Hematopoietic multipotent progenitor cell treated with erythropoietin and hydrocortisone succinate and interleukin-3 and kit ligand, for 17 days (in vitro differentiated cells): ENCODE results near the gene SARS1.

Source experiments
- DNase-seq: peaks from one replicate; pipeline ENCODE4 v3.0.0-alpha.2; 2015; ENCODE audit warnings: low spot score

The SARS1 gene

GRCh38 chr1:109262231-109263055 lies 48.7 kb downstream of the SARS1 start:
- no peak for DNase-seq

- no peak for DNase-seq
Measured at GRCh38 chr1:109263234-109263596, 49.5 kb downstream of the SARS1 start.

- peak; percentile 77 for DNase-seq
Measured at GRCh38 chr1:109263597-109264378, 50.1 kb downstream of the SARS1 start.

DNA sequence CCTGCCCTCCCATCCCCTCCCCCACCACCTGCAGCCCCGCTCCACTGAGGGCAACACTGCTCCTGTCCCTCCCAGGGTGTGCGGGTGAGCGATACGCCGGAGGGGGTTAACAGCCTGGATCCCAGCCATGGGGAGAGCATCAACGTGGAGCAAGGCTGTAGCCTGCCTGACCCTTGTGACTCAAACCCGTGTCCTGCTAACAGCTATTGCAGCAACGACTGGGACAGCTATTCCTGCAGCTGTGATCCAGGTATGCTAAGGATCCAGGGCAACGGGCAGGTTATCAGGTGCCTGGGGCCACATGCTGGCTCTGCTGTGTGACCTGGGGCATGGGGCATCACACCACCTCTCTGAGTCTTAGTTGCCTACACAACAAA lies 50.6 kb downstream of the SARS1 start:
- no peak for DNase-seq

- DNase-seq: no peak
Measured at GRCh38 chr1:109265016-109265415, 51.3 kb downstream of the SARS1 start.

DNA sequence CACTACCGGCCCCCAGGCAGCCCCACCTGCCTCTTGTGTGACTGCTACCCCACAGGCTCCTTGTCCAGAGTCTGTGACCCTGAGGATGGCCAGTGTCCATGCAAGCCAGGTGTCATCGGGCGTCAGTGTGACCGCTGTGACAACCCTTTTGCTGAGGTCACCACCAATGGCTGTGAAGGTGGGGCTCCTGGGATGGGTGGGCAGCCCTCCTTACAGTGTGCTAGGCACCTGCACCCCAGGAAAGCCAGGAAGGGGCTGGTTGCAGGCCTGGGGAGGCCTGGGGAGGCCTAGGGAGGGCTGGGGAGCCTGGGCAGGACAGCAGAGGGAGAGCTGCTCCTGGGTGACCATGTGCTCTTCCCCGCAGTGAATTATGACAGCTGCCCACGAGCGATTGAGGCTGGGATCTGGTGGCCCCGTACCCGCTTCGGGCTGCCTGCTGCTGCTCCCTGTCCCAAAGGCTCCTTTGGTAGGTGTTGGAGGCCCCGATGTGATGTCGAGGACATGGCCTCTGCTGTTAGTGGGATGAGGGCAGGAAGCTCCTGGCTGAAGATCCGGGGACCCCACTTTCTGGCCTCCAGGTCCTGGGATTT lies 52.1 kb downstream of the SARS1 start:
- DNase-seq: no peak

- no peak for DNase-seq
Measured at GRCh38 chr1:109266965-109267364, 53.2 kb downstream of the SARS1 start.

GRCh38 chr1:109267743-109268300 lies 54.1 kb downstream of the SARS1 start:
- DNase-seq: no peak

- DNase-seq: no peak
Measured at GRCh38 chr1:109268431-109269211, 54.9 kb downstream of the SARS1 start.

GRCh38 chr1:109269212-109269980 lies 55.7 kb downstream of the SARS1 start:
- DNase-seq: no peak

- DNase-seq: no peak
Measured at GRCh38 chr1:109269981-109270622, 56.4 kb downstream of the SARS1 start.

GRCh38 chr1:109270623-109271317 lies 57.1 kb downstream of the SARS1 start:
- DNase-seq: no peak

- no peak for DNase-seq
Measured at GRCh38 chr1:109271458-109271857, 57.7 kb downstream of the SARS1 start.

DNA sequence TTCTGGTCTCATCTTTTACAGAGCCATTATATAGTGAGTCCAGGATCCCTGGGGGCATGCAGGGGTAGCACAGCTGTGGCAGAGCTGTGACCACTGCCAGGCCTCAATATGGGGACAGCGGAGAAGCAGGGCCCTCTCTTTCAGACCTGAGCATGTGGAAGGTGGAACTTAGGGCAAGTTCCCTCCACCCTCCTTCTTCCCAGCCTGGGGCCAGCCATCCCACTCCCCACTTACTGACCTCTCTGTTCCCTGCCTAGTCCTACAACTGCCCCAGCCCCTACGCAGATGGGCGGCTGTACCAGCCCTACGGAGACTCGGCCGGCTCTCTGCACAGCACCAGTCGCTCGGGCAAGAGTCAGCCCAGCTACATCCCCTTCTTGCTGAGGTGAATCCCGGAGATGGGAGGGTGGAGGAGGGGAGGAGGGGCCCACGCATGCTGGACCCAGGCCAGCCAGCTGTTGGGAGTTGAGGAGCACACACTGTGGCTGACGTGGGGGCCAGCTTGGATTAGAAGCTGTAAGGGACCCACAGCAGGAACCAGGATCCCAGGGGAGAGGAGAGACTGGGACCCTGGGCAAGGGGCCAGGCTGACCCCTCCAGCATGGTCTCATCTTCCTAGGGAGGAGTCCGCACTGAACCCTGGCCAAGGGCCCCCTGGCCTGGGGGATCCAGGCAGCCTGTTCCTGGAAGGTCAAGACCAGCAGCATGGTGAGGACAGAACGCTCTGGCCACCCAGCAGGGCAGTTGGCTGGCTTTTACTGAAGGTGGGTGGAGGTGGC lies 58.5 kb downstream of the SARS1 start:
- DNase-seq: no peak

DNA sequence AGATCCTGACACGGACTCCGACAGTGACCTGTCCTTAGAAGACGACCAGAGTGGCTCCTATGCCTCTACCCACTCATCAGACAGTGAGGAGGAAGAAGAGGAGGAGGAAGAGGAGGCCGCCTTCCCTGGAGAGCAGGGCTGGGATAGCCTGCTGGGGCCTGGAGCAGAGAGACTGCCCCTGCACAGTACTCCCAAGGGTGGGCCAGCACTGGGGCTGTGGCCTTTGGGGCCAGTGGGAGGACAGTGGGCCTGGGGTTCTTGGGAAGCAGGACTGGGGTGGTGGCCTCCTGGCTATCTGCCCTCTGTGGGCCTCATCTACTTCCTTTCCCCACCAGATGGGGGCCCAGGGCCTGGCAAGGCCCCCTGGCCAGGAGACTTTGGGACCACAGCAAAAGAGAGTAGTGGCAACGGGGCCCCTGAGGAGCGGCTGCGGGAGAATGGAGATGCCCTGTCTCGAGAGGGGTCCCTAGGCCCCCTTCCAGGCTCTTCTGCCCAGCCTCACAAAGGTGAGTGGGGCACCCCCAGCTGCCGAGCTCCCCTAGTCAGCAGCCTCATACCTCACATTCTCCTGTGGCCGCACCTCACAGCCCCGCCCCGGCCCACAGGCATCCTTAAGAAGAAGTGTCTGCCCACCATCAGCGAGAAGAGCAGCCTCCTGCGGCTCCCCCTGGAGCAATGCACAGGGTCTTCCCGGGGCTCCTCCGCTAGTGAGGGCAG lies 59.3 kb downstream of the SARS1 start:
- no peak for DNase-seq

- no peak for DNase-seq
Measured at GRCh38 chr1:109273570-109274288, 60.0 kb downstream of the SARS1 start.

DNA sequence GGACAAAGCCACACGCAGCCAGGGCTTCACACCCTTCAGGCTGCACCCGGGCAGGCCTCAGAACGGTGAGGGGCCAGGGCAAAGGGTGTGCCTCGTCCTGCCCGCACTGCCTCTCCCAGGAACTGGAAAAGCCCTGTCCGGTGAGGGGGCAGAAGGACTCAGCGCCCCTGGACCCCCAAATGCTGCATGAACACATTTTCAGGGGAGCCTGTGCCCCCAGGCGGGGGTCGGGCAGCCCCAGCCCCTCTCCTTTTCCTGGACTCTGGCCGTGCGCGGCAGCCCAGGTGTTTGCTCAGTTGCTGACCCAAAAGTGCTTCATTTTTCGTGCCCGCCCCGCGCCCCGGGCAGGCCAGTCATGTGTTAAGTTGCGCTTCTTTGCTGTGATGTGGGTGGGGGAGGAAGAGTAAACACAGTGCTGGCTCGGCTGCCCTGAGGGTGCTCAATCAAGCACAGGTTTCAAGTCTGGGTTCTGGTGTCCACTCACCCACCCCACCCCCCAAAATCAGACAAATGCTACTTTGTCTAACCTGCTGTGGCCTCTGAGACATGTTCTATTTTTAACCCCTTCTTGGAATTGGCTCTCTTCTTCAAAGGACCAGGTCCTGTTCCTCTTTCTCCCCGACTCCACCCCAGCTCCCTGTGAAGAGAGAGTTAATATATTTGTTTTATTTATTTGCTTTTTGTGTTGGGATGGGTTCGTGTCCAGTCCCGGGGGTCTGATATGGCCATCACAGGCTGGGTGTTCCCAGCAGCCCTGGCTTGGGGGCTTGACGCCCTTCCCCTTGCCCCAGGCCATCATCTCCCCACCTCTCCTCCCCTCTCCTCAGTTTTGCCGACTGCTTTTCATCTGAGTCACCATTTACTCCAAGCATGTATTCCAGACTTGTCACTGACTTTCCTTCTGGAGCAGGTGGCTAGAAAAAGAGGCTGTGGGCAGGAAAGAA lies 61.1 kb downstream of the SARS1 start:
- no peak for DNase-seq
